ENCODE measurements around the gene DOK4.

The DOK4 gene

DNA sequence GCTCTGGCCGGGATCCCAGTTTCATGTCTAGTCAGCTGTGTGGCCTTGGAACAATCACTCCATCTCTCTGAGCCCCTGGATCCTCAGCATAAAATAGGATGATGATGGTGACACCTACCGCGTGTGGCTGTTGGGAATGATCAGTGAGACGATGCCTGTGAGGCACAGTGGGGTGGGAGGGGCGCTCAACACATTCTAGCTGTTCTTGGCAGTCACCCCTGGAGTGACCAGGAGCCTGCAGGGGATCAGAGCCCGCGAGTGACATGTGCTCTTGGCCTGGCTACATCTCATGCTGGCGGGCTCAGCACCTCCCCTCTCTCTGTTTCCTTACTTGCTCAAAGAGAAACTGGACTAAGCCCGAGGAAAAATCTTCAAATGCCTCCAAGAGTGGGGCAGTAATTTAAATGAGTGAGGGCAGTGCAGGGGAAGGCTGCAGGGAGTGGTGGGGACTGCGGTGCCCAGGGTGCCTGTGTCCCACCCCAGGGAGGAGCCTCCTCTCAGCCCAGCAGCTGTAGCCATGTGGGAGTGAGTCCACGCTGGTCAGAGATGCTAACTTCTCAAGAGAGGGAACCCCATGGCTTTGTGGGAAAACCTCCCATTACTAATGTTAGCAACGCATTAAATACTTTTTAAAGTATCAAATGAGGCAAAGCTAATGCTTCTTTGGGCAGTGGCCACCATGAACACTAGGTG lies 23.1 kb upstream of the DOK4 start:
- Histone ChIP-seq H3K9me3 (no peaks in the 10 kb centered on the region), H3K27ac (no peak overlapping the region), H3K4me3 (no peak overlapping the region), H3K27me3 (peaks cover 0 to 12% of the 10 kb centered on the region in 2 donors), H3K36me3 (peaks cover 22 to 26% (median 25%) of the 10 kb centered on the region in 3 donors), H3K4me1 (no peaks in the 10 kb centered on the region)
- TF ChIP-seq, protein P1, sequence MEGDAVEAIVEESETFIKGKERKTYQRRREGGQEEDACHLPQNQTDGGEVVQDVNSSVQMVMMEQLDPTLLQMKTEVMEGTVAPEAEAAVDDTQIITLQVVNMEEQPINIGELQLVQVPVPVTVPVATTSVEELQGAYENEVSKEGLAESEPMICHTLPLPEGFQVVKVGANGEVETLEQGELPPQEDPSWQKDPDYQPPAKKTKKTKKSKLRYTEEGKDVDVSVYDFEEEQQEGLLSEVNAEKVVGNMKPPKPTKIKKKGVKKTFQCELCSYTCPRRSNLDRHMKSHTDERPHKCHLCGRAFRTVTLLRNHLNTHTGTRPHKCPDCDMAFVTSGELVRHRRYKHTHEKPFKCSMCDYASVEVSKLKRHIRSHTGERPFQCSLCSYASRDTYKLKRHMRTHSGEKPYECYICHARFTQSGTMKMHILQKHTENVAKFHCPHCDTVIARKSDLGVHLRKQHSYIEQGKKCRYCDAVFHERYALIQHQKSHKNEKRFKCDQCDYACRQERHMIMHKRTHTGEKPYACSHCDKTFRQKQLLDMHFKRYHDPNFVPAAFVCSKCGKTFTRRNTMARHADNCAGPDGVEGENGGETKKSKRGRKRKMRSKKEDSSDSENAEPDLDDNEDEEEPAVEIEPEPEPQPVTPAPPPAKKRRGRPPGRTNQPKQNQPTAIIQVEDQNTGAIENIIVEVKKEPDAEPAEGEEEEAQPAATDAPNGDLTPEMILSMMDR (IDR thresholded peaks at IDR 0.05), result no peak
- intact Hi-C loops (cut with DNase I; ENCODE audit: low total_unique reads), result no loop called here
- DNase-seq, result no peak

DNA sequence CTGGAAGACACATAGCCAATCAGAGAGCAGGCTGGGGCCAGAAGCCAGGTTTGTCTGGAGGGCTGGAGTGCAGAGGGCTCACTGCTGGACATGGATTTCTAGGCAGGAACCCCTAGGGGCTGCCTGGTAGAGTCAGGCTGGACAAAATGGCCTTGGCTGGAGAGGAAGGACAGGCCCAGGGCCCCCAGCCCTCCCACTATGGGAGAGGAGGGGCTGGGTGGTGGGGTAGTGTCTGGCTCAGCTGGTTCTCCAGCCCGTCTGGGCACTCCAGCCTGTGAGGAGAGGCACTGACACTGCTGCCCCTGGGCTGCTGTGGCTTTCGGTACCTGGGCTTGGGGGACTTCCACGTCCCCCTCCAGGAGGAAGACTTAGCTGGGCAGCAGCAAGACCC lies 21.7 kb upstream of the DOK4 start:
- TF ChIP-seq, protein P1 (IDR thresholded peaks at IDR 0.05), result no peak
- Histone ChIP-seq H3K9me3 (no peaks in the 10 kb centered on the region), H3K27me3 (peaks cover 0 to 12% of the 10 kb centered on the region in 2 donors), H3K4me3 (no peak overlapping the region), H3K4me1 (no peaks in the 10 kb centered on the region), H3K36me3 (peaks cover 10 to 14% (median 11%) of the 10 kb centered on the region in 3 donors), H3K27ac (no peak overlapping the region)
- intact Hi-C loops (cut with DNase I; ENCODE audit: low total_unique reads), result no loop called here
- DNase-seq, result no peak

DNA sequence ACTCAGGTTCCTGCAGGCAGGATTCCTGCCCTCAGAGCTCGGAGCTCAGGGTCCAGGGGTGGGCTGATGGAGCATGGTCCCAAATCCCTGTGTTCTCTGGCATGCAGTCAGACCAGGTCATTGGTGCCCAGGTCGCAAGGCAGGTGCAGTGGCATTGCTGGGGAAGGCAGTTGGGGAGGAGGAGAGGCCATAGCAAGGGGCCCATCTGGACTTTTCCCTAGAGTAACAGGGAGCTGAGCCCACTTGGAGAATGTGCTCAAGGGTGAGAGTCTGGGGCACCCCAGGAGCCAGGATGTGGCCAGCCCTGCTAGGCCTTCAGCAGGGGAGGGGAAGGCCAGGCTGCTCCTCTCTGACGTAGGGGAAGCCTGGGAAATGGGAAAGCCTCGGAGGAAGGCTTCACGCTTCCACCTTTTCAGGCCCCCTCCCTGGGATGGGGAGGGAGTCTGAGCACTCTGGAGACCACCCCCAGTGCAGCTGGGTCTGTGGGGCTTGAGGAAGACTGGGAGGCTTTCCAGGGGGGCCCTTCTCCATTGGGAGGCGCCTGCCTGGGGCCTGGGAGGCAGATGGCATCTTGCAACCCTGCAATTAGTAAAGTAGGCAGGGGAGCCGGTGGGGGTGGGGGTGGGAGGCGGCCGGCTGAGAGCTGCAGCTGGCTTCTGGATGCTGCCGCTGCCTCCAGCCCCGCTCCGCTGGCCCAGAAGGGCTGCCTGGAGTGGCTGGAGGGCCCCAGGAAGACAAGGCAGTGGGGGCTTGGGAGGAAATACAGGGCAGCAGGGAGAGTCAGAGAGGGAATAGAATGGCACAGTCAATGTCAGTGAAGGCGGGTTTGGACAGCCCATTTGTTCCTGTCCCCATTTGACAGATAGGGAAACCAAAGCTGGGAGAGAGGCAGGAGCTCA lies 21.1 kb upstream of the DOK4 start:
- peaks cover 3 to 8% (median 5%) of the 10 kb centered on the region in 3 donors for H3K36me3 ChIP-seq
- TF ChIP-seq, protein P1 (IDR thresholded peaks at IDR 0.05), result no peak
- intact Hi-C loops (cut with DNase I; ENCODE audit: low total_unique reads), result no loop called here
- H3K4me1 ChIP-seq, result no peaks in the 10 kb centered on the region
- H3K27ac ChIP-seq, result no peak overlapping the region
- no peaks in the 10 kb centered on the region for H3K9me3 ChIP-seq
- H3K4me3 ChIP-seq, result no peak overlapping the region
- no peak for DNase-seq
- H3K27me3 ChIP-seq, result peaks cover 0 to 12% of the 10 kb centered on the region in 2 donors

DNA sequence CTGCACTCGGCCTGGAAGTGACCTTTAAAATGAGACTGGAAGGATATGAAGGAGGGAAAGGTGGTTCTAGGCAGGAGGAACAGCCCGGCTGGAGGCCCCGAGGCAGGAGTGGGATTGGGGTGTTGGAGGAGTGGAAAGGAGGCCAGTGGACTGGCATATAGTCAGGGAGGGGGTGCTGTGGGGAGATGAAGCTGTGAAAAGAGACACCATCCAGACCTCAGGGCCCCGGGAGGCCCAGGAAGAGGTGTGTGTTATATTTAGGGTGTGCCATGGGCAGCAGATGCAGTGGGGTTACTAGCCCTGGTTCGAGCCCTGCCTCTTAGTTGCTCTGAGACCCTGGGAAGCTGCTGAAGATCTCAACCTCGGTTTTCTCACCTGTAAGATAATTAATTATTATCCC lies 18.9 kb upstream of the DOK4 start:
- Histone ChIP-seq H3K36me3 (no peaks in the 10 kb centered on the region), H3K4me1 (no peaks in the 10 kb centered on the region), H3K27me3 (peaks cover 0 to 12% of the 10 kb centered on the region in 2 donors), H3K27ac (no peak overlapping the region), H3K9me3 (no peaks in the 10 kb centered on the region), H3K4me3 (no peak overlapping the region)
- intact Hi-C loops (cut with DNase I; ENCODE audit: low total_unique reads), result no loop called here
- DNase-seq, result no peak
- TF ChIP-seq, protein P1 (IDR thresholded peaks at IDR 0.05), result no peak

DNA sequence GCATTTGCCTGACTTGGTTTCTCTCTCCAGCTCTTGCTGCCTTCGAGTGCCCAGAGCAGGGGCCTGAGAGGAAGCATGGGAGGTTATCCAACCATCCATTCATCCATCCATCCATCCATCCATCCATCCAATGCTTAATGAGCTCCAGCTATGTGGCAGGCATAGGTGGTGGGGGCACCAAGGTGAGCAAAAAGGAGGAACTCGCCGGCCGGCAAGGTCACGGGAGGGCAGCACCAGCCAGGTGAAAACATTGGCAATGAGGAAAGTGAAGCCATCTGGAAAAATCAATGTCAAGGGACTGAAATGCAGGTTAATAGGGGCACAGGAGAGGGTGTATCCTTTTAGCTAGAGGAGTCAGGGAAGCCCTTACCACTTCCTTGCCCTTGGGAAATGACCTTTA lies 18.2 kb upstream of the DOK4 start:
- intact Hi-C loops (cut with DNase I; ENCODE audit: low total_unique reads), result no loop called here
- Histone ChIP-seq H3K4me1 (no peaks in the 10 kb centered on the region), H3K36me3 (no peaks in the 10 kb centered on the region), H3K27me3 (peaks cover 0 to 12% of the 10 kb centered on the region in 2 donors), H3K9me3 (no peaks in the 10 kb centered on the region), H3K4me3 (no peak overlapping the region), H3K27ac (no peak overlapping the region)
- no peak for DNase-seq
- TF ChIP-seq, protein P1 (IDR thresholded peaks at IDR 0.05), result no peak
